NB4 (cell line): Measurements from ENCODE around the gene DLX3.

Source experiments
- POLR2A ChIP-seq: IDR thresholded peaks from 2 replicates; pipeline ENCODE4 v1.6.1; 2011; ENCODE audit warnings: mild to moderate bottlenecking; ENCODE audit not compliant: insufficient read length; ENCODE audit errors: extremely low read depth
- TF ChIP-seq, protein P1 (sequence below): IDR thresholded peaks from one replicate; pipeline ENCODE4 v1.5.1; 2012; ENCODE audit warnings: low read depth, low read length
- TF ChIP-seq, protein P2 (sequence below): IDR thresholded peaks from 2 replicates; pipeline ENCODE4 v1.6.1; 2011; ENCODE audit warnings: low read depth, low read length

DNA sequence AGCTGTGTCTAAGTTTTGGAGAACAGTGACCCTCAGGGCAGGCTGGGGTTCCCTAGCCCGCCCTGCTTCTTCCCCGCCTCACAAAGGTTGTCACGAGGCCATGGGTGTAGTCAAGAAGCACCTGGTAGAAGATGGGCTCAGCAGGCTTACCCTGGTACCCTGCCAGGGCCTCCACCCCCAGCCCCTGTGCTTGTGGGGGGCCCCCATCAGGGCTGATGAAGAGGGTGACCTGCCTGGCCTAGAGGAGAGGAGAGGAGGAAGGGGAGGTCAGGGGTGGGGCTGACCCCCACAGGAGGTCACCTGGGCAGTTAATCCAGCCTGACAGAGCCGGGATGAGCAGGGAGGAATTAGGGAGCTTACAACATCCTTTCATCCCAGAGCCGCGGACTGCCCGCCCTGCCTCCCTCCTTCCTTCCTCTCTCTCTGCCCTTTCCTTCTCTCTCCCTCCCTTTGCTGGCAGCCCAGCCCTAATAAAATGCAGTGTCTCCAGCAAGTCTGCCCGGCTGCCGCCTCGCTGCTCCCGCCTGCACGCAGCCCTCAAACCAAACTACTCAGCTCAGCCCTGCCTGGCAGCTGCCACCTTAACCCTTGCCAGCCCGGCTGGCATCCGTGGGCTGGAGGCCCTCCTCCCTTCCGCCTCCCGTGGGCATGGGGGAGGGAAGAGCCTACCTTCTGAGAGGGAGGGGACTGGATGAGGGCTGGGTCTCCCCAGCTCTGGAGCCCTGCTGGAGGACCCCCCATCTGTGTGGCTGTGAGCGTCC is 7.2 kb downstream of the DLX3 start:
- TF ChIP-seq POLR2A, result no peak
- TF ChIP-seq, protein P1, sequence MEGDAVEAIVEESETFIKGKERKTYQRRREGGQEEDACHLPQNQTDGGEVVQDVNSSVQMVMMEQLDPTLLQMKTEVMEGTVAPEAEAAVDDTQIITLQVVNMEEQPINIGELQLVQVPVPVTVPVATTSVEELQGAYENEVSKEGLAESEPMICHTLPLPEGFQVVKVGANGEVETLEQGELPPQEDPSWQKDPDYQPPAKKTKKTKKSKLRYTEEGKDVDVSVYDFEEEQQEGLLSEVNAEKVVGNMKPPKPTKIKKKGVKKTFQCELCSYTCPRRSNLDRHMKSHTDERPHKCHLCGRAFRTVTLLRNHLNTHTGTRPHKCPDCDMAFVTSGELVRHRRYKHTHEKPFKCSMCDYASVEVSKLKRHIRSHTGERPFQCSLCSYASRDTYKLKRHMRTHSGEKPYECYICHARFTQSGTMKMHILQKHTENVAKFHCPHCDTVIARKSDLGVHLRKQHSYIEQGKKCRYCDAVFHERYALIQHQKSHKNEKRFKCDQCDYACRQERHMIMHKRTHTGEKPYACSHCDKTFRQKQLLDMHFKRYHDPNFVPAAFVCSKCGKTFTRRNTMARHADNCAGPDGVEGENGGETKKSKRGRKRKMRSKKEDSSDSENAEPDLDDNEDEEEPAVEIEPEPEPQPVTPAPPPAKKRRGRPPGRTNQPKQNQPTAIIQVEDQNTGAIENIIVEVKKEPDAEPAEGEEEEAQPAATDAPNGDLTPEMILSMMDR, result no peak
- TF ChIP-seq, protein P2, sequence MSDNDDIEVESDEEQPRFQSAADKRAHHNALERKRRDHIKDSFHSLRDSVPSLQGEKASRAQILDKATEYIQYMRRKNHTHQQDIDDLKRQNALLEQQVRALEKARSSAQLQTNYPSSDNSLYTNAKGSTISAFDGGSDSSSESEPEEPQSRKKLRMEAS, result no peak
